Panc1 (cell line): ENCODE results near the gene SOCS1. TPM values are rescaled to one million over a fixed set of nuclear protein-coding genes. Genes with fewer than 3 reads are reported as not detected.
A peak's percentile ranks its signal among the peaks of the same experiment; 100 is the strongest.

Experiments used
- ATAC-seq: fragments of 200-7000 bp; cut with Tn5 transposase; 2 replicates; pipeline ENCODE4 v1.9.1; 2020; ENCODE audit warnings: mild to moderate bottlenecking, moderate library complexity
- BruUV-seq: library from RNA; stranded (reverse); fragments of 400-500 nt; replicated peaks from 2 replicates; lab custom pipeline; 2021; lab: Mats Ljungman, UMichigan
- CTCF ChIA-PET: fragments of 300-600 bp; sonication (Branson Sonifier 250); formaldehyde crosslinking; loops from one replicate; lab custom pipeline; 2022; ENCODE audit warnings: antibody characterized with exemption; lab: Charles Lee
- POLR2A ChIA-PET: fragments of 300-600 bp; sonication (Branson Sonifier 250); formaldehyde crosslinking; loops from one replicate; lab custom pipeline; 2022; ENCODE audit warnings: antibody characterized with exemption; lab: Charles Lee
- DNase-seq: peaks from one replicate; pipeline ENCODE4 v3.0.0-alpha.2; 2010; ENCODE audit warnings: low read depth, low spot score
- H3K27ac ChIP-seq: 2 replicates; pipeline ENCODE4 v1.5.1; 2011; ENCODE audit warnings: mild to moderate bottlenecking, low read length, inconsistent platforms
- H3K27me3 ChIP-seq: fragments of 200-500 bp; sonication (Bioruptor generic); 2 replicates; pipeline ENCODE4 v1.6.0; 2014; ENCODE audit warnings: low read length, inconsistent platforms; ENCODE audit not compliant: control insufficient read depth, insufficient read depth
- H3K36me3 ChIP-seq: fragments of 200-500 bp; sonication (Bioruptor generic); 2 replicates; pipeline ENCODE4 v1.5.1; 2014; ENCODE audit warnings: inconsistent platforms, mild to moderate bottlenecking, low read length, moderate library complexity; ENCODE audit not compliant: control insufficient read depth, insufficient read depth
- H3K4me1 ChIP-seq: 2 replicates; pipeline ENCODE4 v1.5.1; 2011; ENCODE audit warnings: inconsistent platforms, mild to moderate bottlenecking, low read length, moderate library complexity; ENCODE audit not compliant: control insufficient read depth, insufficient read depth
- H3K4me3 ChIP-seq, 2 experiments: 2 replicates each; pipeline ENCODE4 v1.5.1; 2011 to 2012; ENCODE audit warnings: low read depth in 2 of 2, low read length in 2 of 2, mild to moderate bottlenecking in 2 of 2, inconsistent platforms in 1 of 2, moderate library complexity in 1 of 2
- H3K9me3 ChIP-seq: fragments of 200-500 bp; sonication (Bioruptor generic); 2 replicates; pipeline ENCODE4 v1.5.1; 2014; ENCODE audit warnings: low read depth, mild to moderate bottlenecking, inconsistent platforms, low read length, moderate library complexity; ENCODE audit not compliant: control insufficient read depth, insufficient read depth
- POLR2AphosphoS5 ChIP-seq: IDR thresholded peaks from 2 replicates; pipeline ENCODE4 v1.6.1; 2012; ENCODE audit warnings: mild to moderate bottlenecking, low read depth, low read length, moderate library complexity
- SIN3A ChIP-seq: IDR thresholded peaks from 2 replicates; pipeline ENCODE4 v1.6.1; 2012; ENCODE audit warnings: low read depth, mild to moderate bottlenecking, low read length, moderate library complexity, borderline replicate concordance; ENCODE audit not compliant: insufficient read depth
- TCF7L2 ChIP-seq: IDR thresholded peaks from 2 replicates; pipeline ENCODE4 v1.6.1; 2011; ENCODE audit warnings: mild to moderate bottlenecking, low read depth, low read length, inconsistent platforms
- in situ Hi-C: cut with HindIII; loops from 2 replicates; pipeline ENCODE4 v1.10.0; 2016; ENCODE audit warnings: low sequenced_read_pairs, low pct_unique_long_range_greater_than_20kb
- intact Hi-C: fragments of 100-400 bp; cut with micrococcal nuclease; formaldehyde crosslinking; loops from one replicate; pipeline ENCODE4 v1.10.0; 2022; ENCODE audit not compliant: unreplicated experiment
- total RNA-seq: library from RNA; stranded (reverse); gene quantifications from one replicate; pipeline ENCODE4 v1.2.1, GENCODE V29; 2021; ENCODE audit not compliant: unreplicated experiment
- TF ChIP-seq, protein P1 (sequence below), 2 experiments: IDR thresholded peaks; 2 replicates each; pipeline ENCODE4 v1.6.1; 2011 to 2012; ENCODE audit warnings: low read depth in 2 of 2, control low read depth in 1 of 2, low read length in 1 of 2, mild to moderate bottlenecking in 1 of 2, moderate library complexity in 1 of 2; ENCODE audit not compliant: insufficient read depth in 1 of 2
- TF ChIP-seq, protein P2 (sequence below): fragments of 450-650 bp; IDR thresholded peaks from 2 replicates; pipeline ENCODE4 v1.5.1; 2017; ENCODE audit warnings: mild to moderate bottlenecking

SOCS1 gene
- total RNA-seq, 1 experiment from 2014 or later = 4.8 TPM

DNA sequence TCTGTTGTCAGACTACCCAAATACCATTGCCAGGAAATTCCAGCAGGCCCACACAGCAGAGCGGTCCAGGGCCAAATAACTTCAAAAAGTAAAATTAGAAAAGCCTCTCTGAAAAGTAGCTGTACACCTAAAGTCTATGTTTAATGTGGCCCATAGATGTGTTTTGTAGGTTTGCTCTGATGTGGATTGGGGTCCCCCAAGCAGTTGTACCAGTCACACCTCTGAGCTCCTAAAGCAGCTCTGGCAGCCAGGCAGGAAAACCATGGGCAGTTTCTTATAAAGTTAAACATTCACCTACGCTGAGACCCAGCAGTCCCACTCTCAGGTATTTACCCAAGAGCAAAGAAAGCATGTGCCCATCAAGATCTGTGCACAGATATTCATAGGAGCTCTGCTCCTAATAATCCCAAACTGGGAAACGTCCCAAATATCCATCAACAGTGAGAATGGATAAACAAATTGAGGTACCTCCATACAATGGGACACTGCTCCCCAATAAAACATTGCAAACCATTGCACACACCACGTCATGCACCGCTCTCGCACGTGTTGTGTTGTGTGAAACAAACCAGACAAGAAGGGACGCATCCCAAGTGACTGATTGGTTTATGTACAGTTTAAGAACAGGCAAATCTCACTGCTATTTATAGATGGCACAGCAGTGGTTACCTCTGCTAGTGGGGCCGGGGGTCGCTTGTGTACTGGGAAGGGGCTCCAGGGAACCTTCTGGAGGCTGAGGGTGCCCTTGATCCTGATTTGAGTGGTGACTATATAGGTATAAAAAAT, 40.9 kb upstream of the SOCS1 start:
- no peak for TF ChIP-seq POLR2AphosphoS5
- TF ChIP-seq, protein P1, sequence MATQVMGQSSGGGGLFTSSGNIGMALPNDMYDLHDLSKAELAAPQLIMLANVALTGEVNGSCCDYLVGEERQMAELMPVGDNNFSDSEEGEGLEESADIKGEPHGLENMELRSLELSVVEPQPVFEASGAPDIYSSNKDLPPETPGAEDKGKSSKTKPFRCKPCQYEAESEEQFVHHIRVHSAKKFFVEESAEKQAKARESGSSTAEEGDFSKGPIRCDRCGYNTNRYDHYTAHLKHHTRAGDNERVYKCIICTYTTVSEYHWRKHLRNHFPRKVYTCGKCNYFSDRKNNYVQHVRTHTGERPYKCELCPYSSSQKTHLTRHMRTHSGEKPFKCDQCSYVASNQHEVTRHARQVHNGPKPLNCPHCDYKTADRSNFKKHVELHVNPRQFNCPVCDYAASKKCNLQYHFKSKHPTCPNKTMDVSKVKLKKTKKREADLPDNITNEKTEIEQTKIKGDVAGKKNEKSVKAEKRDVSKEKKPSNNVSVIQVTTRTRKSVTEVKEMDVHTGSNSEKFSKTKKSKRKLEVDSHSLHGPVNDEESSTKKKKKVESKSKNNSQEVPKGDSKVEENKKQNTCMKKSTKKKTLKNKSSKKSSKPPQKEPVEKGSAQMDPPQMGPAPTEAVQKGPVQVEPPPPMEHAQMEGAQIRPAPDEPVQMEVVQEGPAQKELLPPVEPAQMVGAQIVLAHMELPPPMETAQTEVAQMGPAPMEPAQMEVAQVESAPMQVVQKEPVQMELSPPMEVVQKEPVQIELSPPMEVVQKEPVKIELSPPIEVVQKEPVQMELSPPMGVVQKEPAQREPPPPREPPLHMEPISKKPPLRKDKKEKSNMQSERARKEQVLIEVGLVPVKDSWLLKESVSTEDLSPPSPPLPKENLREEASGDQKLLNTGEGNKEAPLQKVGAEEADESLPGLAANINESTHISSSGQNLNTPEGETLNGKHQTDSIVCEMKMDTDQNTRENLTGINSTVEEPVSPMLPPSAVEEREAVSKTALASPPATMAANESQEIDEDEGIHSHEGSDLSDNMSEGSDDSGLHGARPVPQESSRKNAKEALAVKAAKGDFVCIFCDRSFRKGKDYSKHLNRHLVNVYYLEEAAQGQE (IDR thresholded peaks at IDR 0.05; ENCODE audit: insufficient read depth in 1 of 2, low read depth in 2 of 2, low read length in 1 of 2) = no peak
- TF ChIP-seq TCF7L2 = no peak
- TF ChIP-seq SIN3A = no peak
- TF ChIP-seq, protein P2, sequence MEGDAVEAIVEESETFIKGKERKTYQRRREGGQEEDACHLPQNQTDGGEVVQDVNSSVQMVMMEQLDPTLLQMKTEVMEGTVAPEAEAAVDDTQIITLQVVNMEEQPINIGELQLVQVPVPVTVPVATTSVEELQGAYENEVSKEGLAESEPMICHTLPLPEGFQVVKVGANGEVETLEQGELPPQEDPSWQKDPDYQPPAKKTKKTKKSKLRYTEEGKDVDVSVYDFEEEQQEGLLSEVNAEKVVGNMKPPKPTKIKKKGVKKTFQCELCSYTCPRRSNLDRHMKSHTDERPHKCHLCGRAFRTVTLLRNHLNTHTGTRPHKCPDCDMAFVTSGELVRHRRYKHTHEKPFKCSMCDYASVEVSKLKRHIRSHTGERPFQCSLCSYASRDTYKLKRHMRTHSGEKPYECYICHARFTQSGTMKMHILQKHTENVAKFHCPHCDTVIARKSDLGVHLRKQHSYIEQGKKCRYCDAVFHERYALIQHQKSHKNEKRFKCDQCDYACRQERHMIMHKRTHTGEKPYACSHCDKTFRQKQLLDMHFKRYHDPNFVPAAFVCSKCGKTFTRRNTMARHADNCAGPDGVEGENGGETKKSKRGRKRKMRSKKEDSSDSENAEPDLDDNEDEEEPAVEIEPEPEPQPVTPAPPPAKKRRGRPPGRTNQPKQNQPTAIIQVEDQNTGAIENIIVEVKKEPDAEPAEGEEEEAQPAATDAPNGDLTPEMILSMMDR = no peak
- Histone ChIP-seq H3K36me3 (no peaks in the 10 kb centered on the region), H3K27me3 (no peaks in the 10 kb centered on the region), H3K9me3 (no peaks in the 10 kb centered on the region), H3K27ac (peak overlapping the region; percentile 26; the same call in 1 of the 2 replicates), H3K4me1 (peaks cover 15% of the 10 kb centered on the region), H3K4me3 (peak overlapping the region in 1 of 2 experiments; percentile 44; a peak in 2 of 4 replicates)
- peak; percentile 32 for ATAC-seq
- BruUV-seq = no TSS peak
- no peak for DNase-seq
- ChIA-PET CTCF (interaction anchor here (0.6 to 1.3 kb wide), 4 partner anchors 23 to 333 kb away, joined by 3 to 8 read pairs (median 6); partner anchors contain the start of gene PRM3), POLR2A (no interaction called here)
- in situ Hi-C loops (no loop called here), intact Hi-C loops (no loop called here)

DNA sequence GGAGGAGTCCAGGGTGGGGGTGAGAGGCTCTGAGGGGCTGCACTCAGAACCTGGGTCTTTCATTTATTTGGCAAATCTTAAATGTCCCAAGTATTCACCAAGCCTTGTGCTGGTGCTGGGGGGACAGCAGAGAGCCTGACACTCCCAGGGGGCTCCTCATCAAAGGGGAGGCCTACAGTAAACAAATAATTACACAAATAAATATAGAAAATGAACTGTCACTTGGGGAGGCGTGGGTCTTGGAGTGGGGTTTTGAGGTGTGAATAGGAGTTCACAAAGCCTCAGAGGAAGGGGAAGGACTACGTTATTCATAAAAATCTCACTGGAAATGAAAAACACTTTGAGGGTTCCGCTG, 40.3 kb upstream of the SOCS1 start:
- in situ Hi-C loops = no loop called here
- Histone ChIP-seq H3K9me3 (no peaks in the 10 kb centered on the region), H3K27ac (no peak overlapping the region; the same call in 1 of the 2 replicates), H3K27me3 (no peaks in the 10 kb centered on the region), H3K4me1 (peaks cover 15% of the 10 kb centered on the region), H3K4me3 (no peak overlapping the region), H3K36me3 (no peaks in the 10 kb centered on the region)
- ATAC-seq = no peak
- intact Hi-C loops = no loop called here
- no TSS peak for BruUV-seq
- ChIA-PET CTCF (interaction anchor here (0.6 kb wide), 1 partner anchor 26 kb away, joined by 3 read pairs; no protein-coding TSS in a partner anchor), POLR2A (no interaction called here)
- DNase-seq = no peak
- TF ChIP-seq POLR2AphosphoS5 = no peak
- TF ChIP-seq, protein P2 = no peak
- no peak for TF ChIP-seq SIN3A
- TF ChIP-seq, protein P1 (IDR thresholded peaks at IDR 0.05; ENCODE audit: insufficient read depth in 1 of 2, low read depth in 2 of 2, low read length in 1 of 2) = no peak
- no peak for TF ChIP-seq TCF7L2
